HS-5 (cell line): ENCODE results near the gene AGAP1.

Source experiments
- DNase-seq: peaks from one replicate; pipeline ENCODE4 v3.0.0-alpha.2; 2012; ENCODE audit warnings: low read depth

AGAP1 gene

DNA sequence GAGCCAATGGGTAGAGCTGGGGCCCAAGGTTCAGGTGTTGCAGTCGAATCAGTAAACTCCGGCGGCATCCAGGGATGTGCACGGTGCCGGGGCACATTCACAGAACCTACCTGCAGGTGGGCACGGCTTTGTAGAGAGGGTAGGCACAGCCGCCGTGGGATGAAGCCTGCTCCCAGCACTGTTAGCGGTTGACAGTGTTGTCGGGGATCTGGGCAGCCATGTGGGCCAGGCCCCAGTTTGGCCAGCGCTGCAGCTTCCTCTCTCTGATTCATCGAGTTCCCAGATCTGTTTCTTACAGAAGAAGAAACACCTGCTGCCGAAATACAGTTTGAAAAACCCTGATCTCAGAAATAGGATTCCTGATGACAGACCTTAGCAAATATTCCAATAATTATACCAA, 274.8 kb downstream of the AGAP1 start:
- no peak for DNase-seq

DNA sequence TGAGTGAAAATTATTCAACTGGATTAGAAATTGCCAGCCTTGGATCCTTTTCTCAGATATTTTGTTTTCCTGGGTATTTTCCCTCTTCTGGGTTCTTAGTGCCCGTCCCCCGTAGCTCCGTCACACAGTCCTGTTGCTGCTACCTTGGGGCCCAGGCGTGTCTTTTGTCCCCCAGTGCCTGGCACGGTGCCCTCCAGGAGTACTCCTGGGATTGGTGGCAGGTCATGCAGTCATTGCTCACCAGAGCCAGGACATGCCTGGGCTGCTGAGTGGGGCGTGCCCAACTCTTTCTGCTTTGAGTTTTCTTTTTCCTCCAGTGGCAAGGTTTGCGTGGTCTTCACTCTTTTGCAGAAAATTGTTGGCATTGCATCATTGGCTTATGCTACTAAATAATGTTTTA, 275.2 kb downstream of the AGAP1 start:
- no peak for DNase-seq

DNA sequence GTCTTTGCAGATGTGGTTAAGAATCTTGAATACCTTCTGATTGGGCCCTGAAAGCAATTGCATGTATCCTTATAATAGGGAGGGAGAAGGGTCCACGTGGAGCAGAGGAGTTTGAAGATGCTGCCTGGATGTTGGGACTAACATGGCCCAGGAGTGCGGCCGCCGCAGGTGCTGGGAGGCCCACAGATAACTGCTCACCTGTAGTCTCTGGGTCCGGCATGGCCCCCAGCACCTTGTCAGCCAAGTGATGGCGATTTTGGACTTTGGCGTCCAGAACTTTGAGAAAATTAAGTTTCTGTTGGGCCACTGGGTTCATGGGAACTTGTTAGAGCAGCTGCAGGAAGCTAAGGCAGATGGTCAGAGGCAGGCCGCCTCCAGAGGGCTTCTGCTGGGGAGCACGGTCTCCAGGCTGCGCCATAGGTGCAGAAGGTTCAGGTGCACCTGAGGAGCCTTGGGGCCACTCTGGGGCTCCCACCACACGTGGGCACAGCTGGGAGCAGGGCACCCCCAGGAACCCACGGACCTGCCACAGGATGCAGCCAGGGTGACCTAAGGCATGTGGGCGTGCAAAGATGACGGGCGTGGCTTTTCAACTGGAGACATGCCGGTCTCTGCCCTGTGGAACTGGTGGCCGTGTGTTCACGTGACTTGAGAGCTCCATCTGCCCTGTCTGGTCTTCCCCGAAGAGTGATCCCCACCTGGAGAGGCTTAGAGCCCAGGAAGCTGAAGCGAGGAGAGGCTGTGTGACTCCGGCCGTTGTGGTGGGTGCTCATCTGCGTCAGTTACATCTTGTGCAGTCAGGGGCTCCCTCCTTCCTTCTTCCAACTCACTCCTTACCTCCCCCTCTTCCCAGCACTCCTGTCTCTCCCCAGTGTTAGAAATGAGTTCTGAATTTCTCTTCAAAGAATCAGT, 277.3 kb downstream of the AGAP1 start:
- no peak for DNase-seq

DNA sequence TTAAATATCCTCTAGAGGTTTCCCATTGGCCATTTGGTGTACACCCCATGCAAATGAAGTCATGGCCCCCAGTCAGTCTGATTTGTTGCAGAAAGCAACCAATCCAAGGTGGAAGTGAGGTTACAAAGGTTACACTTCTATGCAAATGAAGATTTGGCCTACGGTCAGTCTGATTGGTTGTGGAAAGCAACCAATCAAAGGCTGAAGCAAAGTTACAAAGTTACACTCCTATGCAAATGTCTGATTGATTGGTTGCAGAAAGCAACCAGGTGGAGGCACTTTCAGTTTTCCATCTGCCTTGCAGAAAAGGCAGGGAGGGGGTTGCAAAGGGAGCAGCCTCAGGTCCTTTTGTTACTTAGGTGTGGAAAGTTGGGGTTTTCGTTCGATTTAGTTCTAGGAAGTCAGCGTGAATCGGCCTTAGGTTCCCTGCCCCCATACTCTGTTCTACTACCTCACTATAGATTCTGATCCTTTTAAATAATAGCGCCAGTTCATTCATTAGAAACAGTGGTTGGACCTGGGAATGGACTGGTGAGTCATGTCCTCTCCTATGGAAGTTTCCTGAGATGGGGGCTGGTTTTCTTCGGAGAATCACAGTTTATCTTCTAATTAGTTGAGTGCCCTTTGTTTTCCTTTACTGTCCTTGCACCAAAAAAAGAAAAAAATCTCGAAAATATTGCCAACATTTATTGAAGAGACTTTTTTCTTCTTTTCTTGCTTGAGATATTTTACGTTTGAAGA, 279.5 kb downstream of the AGAP1 start:
- no peak for DNase-seq

DNA sequence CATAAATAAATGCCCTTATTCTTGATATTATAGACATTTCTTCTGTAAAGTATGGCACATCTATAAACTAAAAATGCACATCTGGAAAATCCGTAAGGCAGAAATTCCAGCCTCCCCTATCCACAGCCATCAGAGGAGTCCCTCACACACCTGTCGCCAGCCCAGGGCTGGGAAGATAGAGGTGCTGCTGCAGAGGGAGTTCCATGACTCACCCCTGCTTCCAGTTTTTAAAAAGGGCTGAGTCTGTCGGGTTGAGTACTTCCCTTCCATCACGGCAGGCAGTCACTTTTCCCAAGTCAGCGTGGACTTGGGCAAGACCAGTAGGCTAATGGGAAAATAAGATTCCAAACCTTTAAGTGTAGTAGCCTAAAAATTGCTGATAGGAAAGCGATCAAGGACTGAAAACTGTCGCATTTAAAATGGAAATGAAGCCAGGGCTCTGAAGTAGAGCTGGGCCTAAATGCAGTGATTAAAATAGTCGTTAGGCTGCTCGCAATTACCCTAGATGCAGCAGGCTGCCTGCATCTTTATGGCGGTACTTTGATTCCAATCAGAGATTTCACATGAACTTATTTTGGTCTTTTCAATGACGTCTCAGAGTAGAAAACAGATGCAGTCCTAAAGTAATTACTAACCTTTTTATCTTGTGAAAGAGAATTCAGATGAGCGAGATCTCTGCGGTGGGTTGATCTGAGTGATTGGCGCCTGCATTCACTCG, 280.5 kb downstream of the AGAP1 start:
- DNase-seq, result no peak

DNA sequence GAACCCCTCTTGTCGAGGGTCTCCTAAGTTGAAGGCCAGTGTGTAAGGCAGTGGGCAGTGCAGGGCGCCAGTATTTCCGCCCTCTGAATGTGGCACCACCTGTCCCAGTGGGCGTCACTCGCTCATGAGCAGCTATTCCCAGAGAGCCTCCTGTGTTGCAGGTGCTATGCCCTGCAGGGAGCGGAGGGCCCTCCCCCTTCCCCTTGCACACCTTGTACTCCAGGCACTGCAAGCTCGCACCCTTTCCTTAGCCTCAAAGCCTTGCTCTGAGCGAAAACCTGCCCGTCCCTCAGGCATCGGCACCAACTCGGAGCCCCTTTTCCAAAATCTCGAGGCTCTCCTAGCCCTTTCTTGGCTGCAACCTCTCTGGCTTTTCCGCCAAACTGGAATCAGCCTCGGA, 282.7 kb downstream of the AGAP1 start:
- no peak for DNase-seq

DNA sequence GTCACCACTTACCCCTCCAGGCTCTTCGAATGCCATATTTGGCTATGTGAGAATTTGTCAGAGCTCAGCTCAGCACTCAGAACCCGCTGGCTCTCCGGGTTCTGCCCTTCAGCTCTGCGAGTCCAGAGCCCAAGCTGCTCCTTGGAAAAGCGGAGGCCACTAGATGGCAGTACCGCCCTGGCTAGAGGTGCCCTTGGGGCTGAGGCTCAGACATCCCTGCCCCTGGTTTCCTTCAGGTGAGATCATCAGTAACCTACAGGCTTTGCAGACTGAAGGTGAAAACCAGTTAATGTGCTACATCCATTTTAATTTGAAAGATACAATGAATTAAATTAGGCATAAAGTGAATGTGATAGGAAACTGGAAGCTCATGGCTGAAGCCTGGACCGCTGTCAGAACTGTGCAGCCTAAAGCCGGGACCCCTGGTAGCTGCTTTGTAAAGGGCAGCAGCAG, 285.6 kb downstream of the AGAP1 start:
- no peak for DNase-seq

DNA sequence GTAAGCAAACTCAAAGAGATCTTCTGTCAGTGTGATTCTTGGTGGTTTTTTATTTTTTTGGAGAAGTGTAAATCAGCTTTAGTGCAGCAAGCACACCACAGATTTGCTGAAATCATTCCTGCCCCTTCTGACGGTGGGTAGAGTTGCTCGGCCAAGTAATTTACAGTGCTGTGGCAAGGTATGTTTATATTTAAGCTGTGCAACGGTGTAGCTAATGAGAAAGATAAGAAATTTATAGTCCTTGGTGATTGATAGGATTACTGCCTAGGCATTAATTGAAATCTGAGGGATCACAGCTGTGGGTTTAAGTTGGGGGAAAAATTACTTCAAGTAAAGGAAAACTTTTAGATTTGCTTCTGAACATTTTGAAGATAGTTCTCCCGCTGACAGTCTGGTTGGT, 286.6 kb downstream of the AGAP1 start:
- DNase-seq, result no peak

DNA sequence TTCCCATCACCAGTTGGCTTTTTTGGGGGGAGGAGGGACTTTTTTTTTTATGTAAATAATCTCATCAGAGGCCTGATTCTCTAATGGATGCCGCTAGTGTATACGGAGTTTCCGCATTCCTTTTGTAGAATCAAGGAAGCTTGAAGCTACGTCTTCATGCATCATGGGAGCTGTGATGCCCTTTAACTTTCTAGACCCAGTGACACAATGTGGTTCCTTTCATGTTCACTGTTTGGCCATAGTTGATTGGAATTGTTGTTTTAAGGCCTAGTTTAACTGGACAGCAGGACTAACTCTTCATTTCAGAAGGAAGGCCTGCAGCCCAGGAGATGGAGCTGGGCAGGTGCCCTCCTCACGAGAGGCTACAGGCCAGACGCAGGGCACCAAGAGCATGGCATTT, 287.9 kb downstream of the AGAP1 start:
- no peak for DNase-seq

DNA sequence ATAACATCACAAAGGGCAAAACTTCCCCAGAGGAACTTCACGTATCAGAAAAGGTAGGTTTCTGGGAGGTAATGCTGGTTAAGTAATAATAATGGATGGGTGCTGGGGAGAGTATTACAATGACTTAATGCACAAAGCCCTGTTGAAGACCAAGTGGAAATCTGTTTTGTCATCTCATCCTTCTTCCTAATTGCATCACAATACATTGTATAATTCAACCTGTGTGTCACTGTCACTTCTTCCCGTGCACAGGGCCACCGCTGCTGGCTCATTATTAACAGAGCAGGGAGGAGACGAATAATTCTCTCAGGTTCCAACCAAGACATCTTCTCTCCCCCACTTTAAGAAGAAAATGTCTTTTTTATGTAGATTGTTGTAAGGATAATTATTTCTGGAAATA, 290.9 kb downstream of the AGAP1 start:
- DNase-seq, result no peak

DNA sequence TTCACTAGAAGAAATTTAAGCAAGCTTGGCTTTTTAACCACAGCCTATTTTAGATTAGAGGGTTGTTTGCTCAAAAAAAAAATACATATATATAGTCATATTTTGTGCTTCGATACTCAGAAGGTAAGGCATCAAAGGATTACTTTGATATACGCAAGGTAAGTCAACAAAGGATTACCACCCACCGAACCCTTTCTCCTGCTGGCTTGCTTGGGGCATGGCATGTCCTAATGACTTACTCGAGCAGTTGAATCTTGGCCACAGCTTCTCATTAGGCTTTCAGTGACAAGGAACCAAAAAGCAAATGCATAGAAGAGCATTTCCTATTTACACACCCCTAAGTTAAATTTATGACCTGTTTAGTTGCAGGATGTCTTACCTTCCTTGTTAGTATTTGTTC, 295.7 kb downstream of the AGAP1 start:
- DNase-seq, result no peak

DNA sequence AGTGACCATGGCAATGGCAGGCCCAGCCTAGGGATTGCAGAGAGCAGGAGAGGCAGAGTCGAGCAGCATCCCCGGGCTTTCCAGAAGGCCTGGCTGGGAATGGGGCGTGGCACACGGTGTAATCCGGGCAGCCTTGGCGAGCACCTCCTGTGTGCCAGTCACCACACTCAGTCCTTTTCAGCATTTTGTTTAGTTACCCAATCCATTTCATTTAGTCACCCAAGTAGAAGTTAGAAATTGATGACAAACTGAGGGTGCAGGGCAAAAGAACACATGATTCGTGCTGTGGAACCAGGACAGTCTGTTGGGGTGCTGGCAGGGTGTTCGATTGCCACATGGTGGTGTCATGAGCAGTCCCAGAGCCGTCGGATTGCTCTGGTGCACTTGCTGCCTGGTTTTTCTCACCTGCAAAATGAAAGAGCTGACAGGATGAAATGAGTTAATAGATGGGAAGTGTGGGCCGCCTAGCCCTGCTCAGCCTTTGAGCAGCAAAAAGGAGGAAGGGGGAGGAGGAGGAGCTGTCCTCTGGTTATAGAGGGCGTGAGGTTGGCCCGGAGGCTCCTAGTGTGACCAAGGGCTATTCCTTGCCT, 299.4 kb downstream of the AGAP1 start:
- peak; percentile 15 for DNase-seq

DNA sequence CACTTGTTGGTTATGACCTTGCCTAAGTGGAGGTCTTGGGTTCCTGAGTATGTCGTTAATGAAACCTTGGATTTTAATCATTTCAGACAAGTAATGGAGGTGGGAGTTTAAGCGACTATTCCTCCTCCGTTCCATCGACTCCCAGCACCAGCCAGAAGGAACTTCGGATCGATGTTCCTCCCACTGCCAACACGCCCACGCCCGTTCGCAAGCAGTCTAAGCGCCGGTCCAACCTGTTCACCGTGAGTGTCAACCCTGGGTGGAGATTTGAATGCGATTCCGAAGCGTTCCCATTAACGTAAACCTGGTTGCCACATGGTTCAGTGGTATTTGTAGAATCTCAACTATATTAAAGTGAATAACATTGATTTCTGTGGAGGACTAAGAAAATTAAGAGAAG, 305.4 kb downstream of the AGAP1 start:
- no peak for DNase-seq

DNA sequence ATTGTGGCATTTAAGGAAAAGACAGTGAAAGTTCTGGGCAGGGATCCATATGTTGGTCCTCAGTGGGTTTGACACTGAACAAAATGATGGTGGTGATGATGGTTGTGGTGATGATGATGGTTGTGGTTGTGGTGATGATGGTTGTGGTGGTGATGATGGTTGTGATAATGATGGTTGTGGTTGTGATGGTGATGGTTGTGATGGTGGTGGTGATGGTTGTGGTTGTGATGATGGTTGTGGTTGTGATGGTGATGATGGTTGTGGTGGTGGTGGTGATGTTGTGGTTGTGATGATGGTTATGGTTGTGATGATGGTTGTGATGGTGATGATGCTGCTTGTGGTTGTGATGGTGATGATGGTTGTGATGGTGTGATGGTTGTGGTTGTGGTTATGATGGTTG, 308.7 kb downstream of the AGAP1 start:
- DNase-seq, result no peak

DNA sequence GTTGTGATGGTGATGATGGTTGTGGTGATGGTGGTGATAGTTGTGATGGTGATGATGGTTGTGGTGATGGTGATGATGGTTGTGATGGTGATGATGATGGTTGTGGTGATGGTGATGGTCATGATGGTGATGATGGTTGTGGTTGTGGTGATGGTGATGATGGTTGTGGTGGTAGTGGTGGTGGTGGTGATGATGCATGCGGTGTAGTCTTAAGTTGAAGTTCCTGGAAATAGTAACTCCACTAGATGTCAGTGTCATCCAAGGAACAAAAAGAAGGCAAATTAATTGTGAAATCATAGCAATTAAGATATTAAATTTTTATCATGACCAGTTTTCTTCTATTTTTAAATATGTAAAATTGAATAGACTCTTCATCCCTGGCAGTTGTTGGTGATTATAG, 309.2 kb downstream of the AGAP1 start:
- no peak for DNase-seq

DNA sequence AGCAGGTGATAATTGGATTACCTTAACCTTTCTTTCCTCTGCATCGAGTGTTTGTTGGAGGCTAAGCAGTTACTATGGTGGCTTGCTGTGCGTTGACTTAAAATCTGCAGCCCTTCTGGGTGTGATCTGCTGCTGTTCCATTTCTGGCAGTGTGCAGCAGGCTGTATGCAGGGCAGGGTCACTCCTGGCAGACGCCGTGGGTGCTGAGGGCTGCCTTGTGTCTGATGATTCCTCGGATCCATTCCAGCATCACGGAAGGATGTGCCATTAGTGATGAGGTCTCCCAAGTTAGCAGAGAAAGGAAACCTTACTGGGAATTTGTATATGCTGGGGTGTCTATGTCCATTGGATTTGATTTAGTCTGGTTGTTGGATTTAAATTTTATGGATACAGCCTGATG, 310.8 kb downstream of the AGAP1 start:
- no peak for DNase-seq

DNA sequence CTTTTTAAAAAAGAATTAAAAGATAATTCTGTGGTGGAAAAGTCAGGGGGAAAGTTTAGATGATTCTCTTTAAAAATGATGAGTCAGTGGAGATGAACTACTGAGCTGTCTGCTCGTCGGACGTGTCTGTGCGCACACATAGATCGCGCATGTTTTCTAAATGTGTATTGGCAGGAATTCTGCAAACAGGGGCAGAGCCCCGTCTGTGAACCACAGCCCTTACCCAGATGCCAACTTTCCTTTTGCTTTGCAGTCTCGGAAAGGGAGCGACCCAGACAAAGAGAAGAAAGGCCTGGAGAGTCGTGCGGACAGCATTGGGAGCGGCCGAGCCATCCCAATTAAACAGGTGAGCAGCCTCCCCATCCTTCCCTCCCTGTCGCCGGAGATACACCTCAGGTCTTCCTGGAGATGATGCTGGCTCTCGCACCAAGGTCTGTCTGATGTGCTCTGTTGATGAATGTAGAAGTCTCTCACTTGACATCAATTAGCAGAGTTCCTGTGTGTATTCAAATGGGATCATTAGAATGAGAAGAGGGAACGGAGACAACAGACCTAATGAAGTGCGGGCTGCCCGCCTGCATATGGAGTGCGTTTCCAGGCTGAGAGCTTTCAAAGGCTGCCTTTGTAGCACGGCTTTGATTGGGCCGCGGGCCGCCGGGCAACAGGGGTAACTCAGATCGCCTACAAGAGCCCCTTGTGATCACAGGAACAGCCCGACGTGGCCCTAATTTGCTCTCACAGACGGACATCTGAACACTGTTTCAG, 313.3 kb downstream of the AGAP1 start:
- no peak for DNase-seq

DNA sequence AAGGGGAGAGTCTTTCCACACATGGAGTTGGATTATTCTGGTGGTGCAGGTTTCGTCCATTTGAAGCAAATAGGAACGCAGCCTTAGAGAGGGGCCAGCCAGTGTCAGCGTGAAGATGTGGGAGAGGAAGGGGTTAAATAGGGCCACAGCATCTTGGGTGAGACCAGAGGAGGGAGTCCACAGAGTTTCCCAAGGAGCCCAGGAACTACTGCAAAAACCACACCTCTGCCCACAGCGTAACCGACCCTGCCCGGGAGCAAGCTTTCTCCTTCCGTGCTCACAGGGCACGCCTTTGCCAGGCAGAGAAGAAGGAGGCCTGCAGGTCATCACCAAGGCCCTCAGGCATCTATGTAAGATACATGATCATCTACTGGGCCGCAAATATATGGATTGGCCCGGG, 314.5 kb downstream of the AGAP1 start:
- DNase-seq, result no peak

DNA sequence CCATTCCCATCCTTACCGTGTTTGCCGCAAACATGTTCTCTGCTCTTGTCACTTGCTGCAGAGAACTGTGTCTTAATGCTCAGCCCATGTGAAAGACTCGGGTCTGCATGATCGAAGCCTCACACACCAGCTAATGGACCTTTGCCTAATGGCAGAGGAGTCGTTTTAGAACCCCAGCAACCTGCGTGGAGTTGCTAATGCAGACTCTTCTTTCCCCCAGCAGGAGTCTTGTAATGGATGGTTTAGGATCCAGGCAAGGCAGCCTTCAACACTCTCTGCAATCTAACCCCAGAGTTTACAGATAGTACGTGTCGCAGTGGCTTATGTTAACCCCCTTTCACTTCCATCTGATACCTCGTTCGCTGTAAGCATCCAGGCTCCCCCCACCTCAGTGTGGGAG, 316.4 kb downstream of the AGAP1 start:
- DNase-seq, result no peak

DNA sequence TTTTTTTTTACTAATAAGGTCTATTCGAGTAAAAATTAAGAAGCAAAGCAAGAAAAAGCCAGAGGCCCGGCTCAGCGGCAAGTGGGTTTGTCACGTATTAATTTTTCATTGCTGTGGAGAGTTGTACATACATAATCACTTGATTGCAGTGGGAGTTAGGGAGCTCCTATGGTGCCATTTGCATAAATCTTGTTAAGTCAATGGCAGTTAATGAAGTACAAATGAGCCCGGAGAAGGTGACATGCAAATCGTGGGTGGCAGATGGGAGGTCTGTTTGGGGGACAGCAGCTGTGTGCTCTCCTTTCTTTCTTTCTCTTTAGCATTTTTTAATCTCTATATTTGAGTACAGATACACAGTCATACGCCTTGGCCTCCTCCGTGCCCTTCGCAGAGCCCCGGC, 317.0 kb downstream of the AGAP1 start:
- DNase-seq, result no peak

DNA sequence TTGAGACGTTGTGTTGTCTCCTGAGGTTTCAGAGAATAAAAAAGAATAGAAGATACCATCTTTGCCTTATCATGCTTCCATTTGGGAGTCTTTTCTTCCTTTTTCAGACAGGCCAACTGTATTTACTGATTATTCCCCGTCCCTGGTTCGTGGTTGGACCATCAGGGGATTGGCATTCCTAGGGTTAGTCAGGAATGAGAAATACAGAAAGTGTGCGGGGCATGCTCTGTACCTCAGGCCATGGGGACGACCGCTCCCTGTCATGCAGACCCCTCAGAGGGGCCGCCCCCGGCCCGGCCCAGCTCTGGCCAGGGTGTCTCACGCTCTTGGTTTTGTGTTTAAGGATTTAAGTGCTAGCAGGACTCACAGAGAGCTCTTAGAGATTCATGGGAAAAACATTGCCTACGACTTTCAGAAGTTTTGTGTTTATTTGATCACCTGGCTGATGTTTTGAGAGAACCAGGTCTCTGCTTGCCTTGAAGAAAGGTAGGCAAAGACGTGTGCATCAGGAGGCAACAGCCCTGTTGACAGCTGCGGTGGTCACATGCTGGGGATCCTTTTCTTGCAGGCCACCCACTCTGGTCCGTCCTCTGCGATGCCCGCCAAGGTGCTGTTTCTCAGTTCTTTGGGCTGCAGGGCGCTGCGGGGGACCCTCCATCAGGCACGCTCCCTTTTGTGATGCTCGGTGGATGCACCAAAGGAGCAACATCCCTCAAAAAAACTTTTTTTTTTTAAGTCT, 317.8 kb downstream of the AGAP1 start:
- DNase-seq, result no peak
